WI38 (cell line): ENCODE data around the gene CCK.
"Not testable (repeated sequence)": the region's sequence is repeated elsewhere in the genome, so short reads cannot be mapped to it uniquely, and the experiment has no call there.

Source experiments
- H3K4me3 ChIP-seq: 2 replicates; pipeline ENCODE4 v1.5.1; 2011; ENCODE audit warnings: low read depth, mild to moderate bottlenecking, control low read depth, low read length
- TF ChIP-seq, protein P1 (sequence below): IDR thresholded peaks from 2 replicates; pipeline ENCODE4 v1.5.1; 2012; ENCODE audit warnings: low read depth, mild to moderate bottlenecking, control low read depth, low read length

CCK gene

DNA sequence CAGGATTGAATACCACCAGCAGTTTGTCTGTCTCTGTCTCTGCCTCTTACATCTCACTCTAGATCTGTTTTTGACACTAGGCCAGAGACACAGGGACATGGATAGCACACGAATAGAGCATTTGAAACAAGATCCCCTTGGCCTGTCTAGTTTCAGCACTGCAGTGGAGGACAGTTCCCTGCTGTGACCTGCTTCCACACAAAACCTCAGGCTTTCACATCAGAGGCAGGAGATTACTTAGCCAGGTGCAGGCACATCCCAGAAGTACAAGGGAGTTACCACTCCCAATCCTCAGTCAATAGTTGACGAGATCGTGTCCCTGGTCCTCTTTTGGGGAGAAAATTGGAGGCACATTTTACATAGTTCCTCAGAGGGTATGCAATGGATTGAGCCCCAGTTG, 34.0 kb upstream of the CCK start:
- H3K4me3 ChIP-seq: no peak overlapping the region
- TF ChIP-seq, protein P1, sequence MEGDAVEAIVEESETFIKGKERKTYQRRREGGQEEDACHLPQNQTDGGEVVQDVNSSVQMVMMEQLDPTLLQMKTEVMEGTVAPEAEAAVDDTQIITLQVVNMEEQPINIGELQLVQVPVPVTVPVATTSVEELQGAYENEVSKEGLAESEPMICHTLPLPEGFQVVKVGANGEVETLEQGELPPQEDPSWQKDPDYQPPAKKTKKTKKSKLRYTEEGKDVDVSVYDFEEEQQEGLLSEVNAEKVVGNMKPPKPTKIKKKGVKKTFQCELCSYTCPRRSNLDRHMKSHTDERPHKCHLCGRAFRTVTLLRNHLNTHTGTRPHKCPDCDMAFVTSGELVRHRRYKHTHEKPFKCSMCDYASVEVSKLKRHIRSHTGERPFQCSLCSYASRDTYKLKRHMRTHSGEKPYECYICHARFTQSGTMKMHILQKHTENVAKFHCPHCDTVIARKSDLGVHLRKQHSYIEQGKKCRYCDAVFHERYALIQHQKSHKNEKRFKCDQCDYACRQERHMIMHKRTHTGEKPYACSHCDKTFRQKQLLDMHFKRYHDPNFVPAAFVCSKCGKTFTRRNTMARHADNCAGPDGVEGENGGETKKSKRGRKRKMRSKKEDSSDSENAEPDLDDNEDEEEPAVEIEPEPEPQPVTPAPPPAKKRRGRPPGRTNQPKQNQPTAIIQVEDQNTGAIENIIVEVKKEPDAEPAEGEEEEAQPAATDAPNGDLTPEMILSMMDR: no peak

- TF ChIP-seq, protein P1: no peak
- no peak overlapping the region for H3K4me3 ChIP-seq
Observed at GRCh38 chr3:42298259-42298658, 32.3 kb upstream of the CCK start.

GRCh38 chr3:42292009-42292408, 26.0 kb upstream of the CCK start:
- TF ChIP-seq, protein P1: no peak

GRCh38 chr3:42290966-42291714, 25.2 kb upstream of the CCK start:
- TF ChIP-seq, protein P1: no peak
- H3K4me3 ChIP-seq: no peak overlapping the region

More at GRCh38 chr3:42292009-42292408, 26.0 kb upstream of the CCK start:
- H3K4me3 ChIP-seq: no peak overlapping the region

- TF ChIP-seq, protein P1: no peak
- no peak overlapping the region for H3K4me3 ChIP-seq
Observed at GRCh38 chr3:42289026-42289425, 23.0 kb upstream of the CCK start.

DNA sequence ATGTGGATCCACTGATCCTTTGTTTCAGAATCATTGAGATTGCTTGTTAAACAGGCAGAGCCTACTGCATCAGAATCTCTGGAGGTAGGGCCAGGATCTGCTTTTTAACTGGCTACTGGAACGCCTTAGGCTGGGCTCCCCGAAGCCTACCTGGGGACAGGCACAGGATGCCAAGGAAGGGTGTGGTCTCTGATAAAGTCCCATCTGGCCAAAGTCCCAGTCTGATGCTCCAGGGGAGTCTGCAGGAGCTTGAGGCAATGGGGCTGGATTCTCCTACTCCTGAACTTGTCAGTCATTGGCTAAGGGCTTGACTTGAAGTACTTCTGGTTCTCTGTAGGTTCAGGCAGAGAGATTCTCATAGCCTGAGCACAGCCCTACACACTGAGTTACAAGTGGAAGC, 22.4 kb upstream of the CCK start:
- TF ChIP-seq, protein P1: no peak
- H3K4me3 ChIP-seq: no peak overlapping the region

- not testable (repeated sequence) for H3K4me3 ChIP-seq
Observed at GRCh38 chr3:42287423-42287822, 21.4 kb upstream of the CCK start.

GRCh38 chr3:42277676-42278075, 11.7 kb upstream of the CCK start:
- no peak overlapping the region for H3K4me3 ChIP-seq
- TF ChIP-seq, protein P1: no peak
